Measurements from ENCODE around the gene EIF4A3. TPM values are rescaled to one million over a fixed set of nuclear protein-coding genes. Genes with fewer than 3 reads are reported as not detected.
A peak's percentile ranks its signal among the peaks of the same experiment; 100 is the strongest.

EIF4A3 gene
- total RNA-seq, 4 donors from 2014 or later, result 69.0 to 112 (median 94.7) TPM

- intact Hi-C loops (cut with DNase I), result no loop called here
- Histone ChIP-seq H3K27ac (no peak overlapping the region), H3K27me3 (peaks cover 0 to 2% (median 0%) of the 10 kb centered on the region in 4 donors), H3K4me1 (no peaks in the 10 kb centered on the region), H3K36me3 (peaks cover 20 to 42% (median 24%) of the 10 kb centered on the region in 3 donors), H3K9me3 (no peaks in the 10 kb centered on the region), H3K4me3 (no peak overlapping the region)
- no peak for DNase-seq
- TF ChIP-seq POLR2A (IDR thresholded peaks at IDR 0.05), result no peak
- TF ChIP-seq CTCF (IDR thresholded peaks at IDR 0.05), result no peak
- 72 to 91% methylated on average over 3 of the region's 3 CpGs for WGBS, 2 donors
Measured at GRCh38 chr17:80130992-80131391, 15.9 kb downstream of the EIF4A3 start.

GRCh38 chr17:80129006-80129565 is 17.8 kb downstream of the EIF4A3 start:
- H3K27ac ChIP-seq, result no peak overlapping the region
- H3K36me3 ChIP-seq, result peaks cover 6 to 23% (median 8%) of the 10 kb centered on the region in 3 donors
- WGBS, 2 donors, result 29 to 32% methylated on average over 4 of the region's 4 CpGs
- H3K27me3 ChIP-seq, result peaks cover 0 to 11% (median 0%) of the 10 kb centered on the region in 4 donors
- no peak overlapping the region for H3K4me3 ChIP-seq
- no peak for DNase-seq
- no peak for TF ChIP-seq POLR2A (IDR thresholded peaks at IDR 0.05)
- no peak for TF ChIP-seq CTCF (IDR thresholded peaks at IDR 0.05)
- no peaks in the 10 kb centered on the region for H3K9me3 ChIP-seq
- H3K4me1 ChIP-seq, result peaks cover 0 to 8% (median 5%) of the 10 kb centered on the region in 3 donors
- intact Hi-C loops (cut with DNase I), result no loop called here

GRCh38 chr17:80126449-80126715 is 20.5 kb downstream of the EIF4A3 start:
- peaks cover 0 to 18% (median 11%) of the 10 kb centered on the region in 3 donors for H3K4me1 ChIP-seq
- intact Hi-C loops (cut with DNase I), result no loop called here
- no peak for DNase-seq
- TF ChIP-seq CTCF (IDR thresholded peaks at IDR 0.05), result no peak
- no peak for TF ChIP-seq POLR2A (IDR thresholded peaks at IDR 0.05)
- H3K36me3 ChIP-seq, result no peaks in the 10 kb centered on the region
- H3K27me3 ChIP-seq, result peaks cover 0 to 11% (median 0%) of the 10 kb centered on the region in 4 donors
- H3K4me3 ChIP-seq, result no peak overlapping the region
- no peak overlapping the region for H3K27ac ChIP-seq
- H3K9me3 ChIP-seq, result no peaks in the 10 kb centered on the region
- WGBS, 2 donors, result 79 to 90% methylated on average over 3 of the region's 3 CpGs

- TF ChIP-seq CTCF (IDR thresholded peaks at IDR 0.05), result no peak
- TF ChIP-seq POLR2A (IDR thresholded peaks at IDR 0.05), result no peak
- no peaks in the 10 kb centered on the region for H3K36me3 ChIP-seq
- H3K4me3 ChIP-seq, result no peak overlapping the region
- H3K27ac ChIP-seq, result no peak overlapping the region
- DNase-seq, result no peak
- H3K4me1 ChIP-seq, result peaks cover 0 to 18% (median 11%) of the 10 kb centered on the region in 3 donors
- intact Hi-C loops (cut with DNase I), result no loop called here
- H3K27me3 ChIP-seq, result peaks cover 0 to 11% (median 0%) of the 10 kb centered on the region in 4 donors
- H3K9me3 ChIP-seq, result no peaks in the 10 kb centered on the region
- WGBS, 2 donors, result 72 to 76% methylated on average over 14 of the region's 14 CpGs
Measured at GRCh38 chr17:80125656-80126448, 21.1 kb downstream of the EIF4A3 start.

GRCh38 chr17:80124351-80124981 is 22.5 kb downstream of the EIF4A3 start:
- 40 to 54% methylated on average over 9 to 15 of the region's 15 CpGs for WGBS, 2 donors

More at GRCh38 chr17:80124351-80124981, 22.5 kb downstream of the EIF4A3 start:
- Histone ChIP-seq H3K4me1 (peaks cover 0 to 18% (median 11%) of the 10 kb centered on the region in 3 donors), H3K27ac (peak overlapping the region in 1 of 4 donors; percentile 10), H3K9me3 (no peaks in the 10 kb centered on the region), H3K4me3 (no peak overlapping the region), H3K27me3 (peaks cover 0 to 11% (median 0%) of the 10 kb centered on the region in 4 donors), H3K36me3 (peaks cover 0 to 4% (median 0%) of the 10 kb centered on the region in 3 donors)
- intact Hi-C loops (cut with DNase I), result no loop called here
- no peak for DNase-seq
- no peak for TF ChIP-seq POLR2A (IDR thresholded peaks at IDR 0.05)
- peak in 3 of 6 experiments; percentile 13 to 40 (median 27) for TF ChIP-seq CTCF (IDR thresholded peaks at IDR 0.05)

Measured in esophagus squamous epithelium (tissue), 5 donors.